ENCODE data around the gene RASA3. TPM values are rescaled to one million over a fixed set of nuclear protein-coding genes. Genes with fewer than 3 reads are reported as not detected.

The RASA3 gene
- total and polyA plus RNA-seq, 2 of the 4 experiments (the other 2 are of a cell fraction): 21.0 to 31.4 TPM

- no TSS peak for BruUV-seq (replicated peaks)
- no peak overlapping the region for H3K23ac ChIP-seq (ENCODE audit: low read depth, low read length)
- dilution Hi-C loops (cut with HindIII; ENCODE audit: low sequenced_read_pairs, unreplicated experiment) (no loop called here), intact Hi-C loops (cut with micrococcal nuclease) (loop anchor here (10.0 kb wide), 1 partner anchor 209 kb away; no protein-coding TSS in a partner anchor), in situ Hi-C loops (cut with MboI; ENCODE audit: low sequenced_read_pairs) (no loop called here)
- no peaks in the 10 kb centered on the region for H3K9me3 ChIP-seq (ENCODE audit: control insufficient read depth, insufficient read depth, low read length)
- POLR2A ChIA-PET (ENCODE audit: unreplicated experiment): no interaction called here
- peaks cover 16% of the 10 kb centered on the region for H3K9me1 ChIP-seq (ENCODE audit: insufficient read depth, low read length)
- no peak overlapping the region for H3K4me2 ChIP-seq (ENCODE audit: low read depth, low read length)
- peak overlapping the region; percentile 76 for H2AK9ac ChIP-seq (replicated peaks; ENCODE audit: low read depth, low read length, poor library complexity)
- no peak overlapping the region for H3K14ac ChIP-seq (replicated peaks; ENCODE audit: low read depth, low read length)
- no peak overlapping the region for H4K91ac ChIP-seq (ENCODE audit: insufficient read depth, low read depth, low read length)
- no peak overlapping the region for H3K4me3 ChIP-seq (ENCODE audit: insufficient read depth, low read depth, low read length)
- H3K18ac ChIP-seq (ENCODE audit: low read depth, low read length): no peak overlapping the region
- H2AFZ ChIP-seq (replicated peaks; ENCODE audit: low read length, poor library complexity): peak overlapping the region; percentile 28
- H3K4me1 ChIP-seq (ENCODE audit: control insufficient read depth, insufficient read depth, low read length): peaks cover 27% of the 10 kb centered on the region
- WGBS, 2 experiments (ENCODE audit: extremely low coverage in 2 of 2, insufficient read length in 1 of 2): 92% methylated on average over 13 of the region's 35 CpGs; no CpG with 5 or more reads in 1 of the 2 experiments
- H3K79me1 ChIP-seq (ENCODE audit: low read depth in 1 of 2, low read length in 2 of 2): peaks cover 28 to 71% of the 10 kb centered on the region in 2 experiments
- ATAC-seq (ENCODE audit: low read depth) (no peak), DNase-seq (no peak)
- TF ChIP-seq NFE2L2 (IDR thresholded peaks at IDR 0.05; ENCODE audit: low read depth, low read length): no peak
- no peak for TF ChIP-seq RCOR1 (IDR thresholded peaks at IDR 0.05; ENCODE audit: insufficient replicate concordance, low read length)
- no peak for TF ChIP-seq FOS (IDR thresholded peaks at IDR 0.05; ENCODE audit: low read depth, low read length)
- no peak for TF ChIP-seq RAD21 (IDR thresholded peaks at IDR 0.05; ENCODE audit: low read length)
- no peak for TF ChIP-seq BHLHE40 (IDR thresholded peaks at IDR 0.05; ENCODE audit: low read depth, low read length)
- no peak for TF ChIP-seq MXI1 (IDR thresholded peaks at IDR 0.05; ENCODE audit: borderline replicate concordance, low read depth, low read length)
- no peak for TF ChIP-seq RFX5 (IDR thresholded peaks at IDR 0.05; ENCODE audit: low read depth, low read length)
- TF ChIP-seq CEBPB (IDR thresholded peaks at IDR 0.05; ENCODE audit: low read depth, low read length): no peak
- no peak for TF ChIP-seq USF2 (IDR thresholded peaks at IDR 0.05; ENCODE audit: low read depth, low read length)
- TF ChIP-seq POLR2A (IDR thresholded peaks at IDR 0.05; ENCODE audit: low read depth, low read length): no peak
- TF ChIP-seq SMC3 (IDR thresholded peaks at IDR 0.05; ENCODE audit: low read depth, low read length): no peak
- TF ChIP-seq ELK1 (IDR thresholded peaks at IDR 0.05; ENCODE audit: borderline replicate concordance, low read depth, low read length): no peak
- no peak for TF ChIP-seq MAZ (IDR thresholded peaks at IDR 0.05; ENCODE audit: borderline replicate concordance, low read depth, low read length)
- TF ChIP-seq CTCF (conservative IDR thresholded peaks at IDR 0.05; ENCODE audit: low read depth, low read length): no peak
- H3K4ac ChIP-seq (ENCODE audit: low read depth, low read length): no peak overlapping the region
- H2BK15ac ChIP-seq (ENCODE audit: low read depth, low read length): no peak overlapping the region
- CTCF ChIA-PET: no interaction called here
- H3K36me3 ChIP-seq (ENCODE audit: control insufficient read depth, insufficient read depth, low read length): peaks cover 66% of the 10 kb centered on the region
- no peak overlapping the region for H4K5ac ChIP-seq (ENCODE audit: low read depth, low read length)
- H4K20me1 ChIP-seq (ENCODE audit: insufficient read depth, low read length): peaks cover 44% of the 10 kb centered on the region
- H3K27me3 ChIP-seq (ENCODE audit: control insufficient read depth, insufficient read depth, low read length): no peaks in the 10 kb centered on the region
- no peak overlapping the region for H3K27ac ChIP-seq (ENCODE audit: insufficient read depth, low read length)
- H2AK5ac ChIP-seq (ENCODE audit: low read depth, low read length): no peak overlapping the region
- H2BK5ac ChIP-seq (ENCODE audit: low read depth, low read length, poor library complexity, severe bottlenecking): no peak overlapping the region
- H4K8ac ChIP-seq (ENCODE audit: low read depth in 2 of 2, low read length in 2 of 2): no peak overlapping the region
- H3K9ac ChIP-seq (ENCODE audit: low read depth, low read length): no peak overlapping the region
- no peak overlapping the region for H3K56ac ChIP-seq (ENCODE audit: extremely low read depth, insufficient read depth, low read length)
- H2BK20ac ChIP-seq (ENCODE audit: low read depth, low read length): no peak overlapping the region
- H2BK120ac ChIP-seq (ENCODE audit: low read depth, low read length): no peak overlapping the region
Measured at GRCh38 chr13:114023716-114024602, 108.5 kb downstream of the RASA3 start.

All from IMR-90 (cell line).